ENCODE results near the gene MACROD1.

The MACROD1 gene

GRCh38 chr11:64093233-64094039 is 72.5 kb downstream of the MACROD1 start:
- no peak for DNase-seq (ENCODE audit: low read depth in 2 of 2)

GRCh38 chr11:64092761-64093136 is 73.2 kb downstream of the MACROD1 start:
- no peak for DNase-seq (ENCODE audit: low read depth in 2 of 2)

- DNase-seq (ENCODE audit: low read depth in 2 of 2), result no peak
These were observed 73.7 kb downstream of the MACROD1 start for GRCh38 chr11:64092111-64092760.

- no peak for DNase-seq (ENCODE audit: low read depth in 2 of 2)
These were observed 75.0 kb downstream of the MACROD1 start for GRCh38 chr11:64090806-64091516.

GRCh38 chr11:64089915-64090805 is 75.8 kb downstream of the MACROD1 start:
- no peak for DNase-seq (ENCODE audit: low read depth in 2 of 2)

- no peak for DNase-seq (ENCODE audit: low read depth in 2 of 2)
These were observed 76.4 kb downstream of the MACROD1 start for GRCh38 chr11:64089493-64089892.

GRCh38 chr11:64089027-64089360 is 76.9 kb downstream of the MACROD1 start:
- DNase-seq (ENCODE audit: low read depth in 2 of 2), result no peak

GRCh38 chr11:64088162-64089026 is 77.5 kb downstream of the MACROD1 start:
- DNase-seq (ENCODE audit: low read depth in 2 of 2), result no peak

GRCh38 chr11:64086258-64087123 is 79.4 kb downstream of the MACROD1 start:
- no peak for DNase-seq (ENCODE audit: low read depth in 2 of 2)

GRCh38 chr11:64085906-64086257 is 80.0 kb downstream of the MACROD1 start:
- DNase-seq (ENCODE audit: low read depth in 2 of 2), result no peak

GRCh38 chr11:64084951-64085710 is 80.8 kb downstream of the MACROD1 start:
- DNase-seq (ENCODE audit: low read depth in 2 of 2), result no peak

- DNase-seq (ENCODE audit: low read depth in 2 of 2), result no peak
These were observed 81.6 kb downstream of the MACROD1 start for GRCh38 chr11:64084146-64084950.

- no peak for DNase-seq (ENCODE audit: low read depth in 2 of 2)
These were observed 82.4 kb downstream of the MACROD1 start for GRCh38 chr11:64083398-64084080.

GRCh38 chr11:64081745-64082442 is 84.0 kb downstream of the MACROD1 start:
- DNase-seq (ENCODE audit: low read depth in 2 of 2), result no peak

GRCh38 chr11:64080390-64080789 is 85.5 kb downstream of the MACROD1 start:
- DNase-seq (ENCODE audit: low read depth in 2 of 2), result no peak

- DNase-seq (ENCODE audit: low read depth in 2 of 2), result no peak
These were observed 87.0 kb downstream of the MACROD1 start for GRCh38 chr11:64078905-64079304.

GRCh38 chr11:64078284-64078683 is 87.6 kb downstream of the MACROD1 start:
- DNase-seq (ENCODE audit: low read depth in 2 of 2), result no peak

Measured in stimulated activated CD4-positive, alpha-beta T cell treated with anti-CD3 and anti-CD28 coated beads, Interleukin-15, amount 100 ng/mL, for 48 hours (primary cell).